Kidney (tissue), 14 donors: ENCODE data around the gene CCL25. TPM values are rescaled to one million over a fixed set of nuclear protein-coding genes. Genes with fewer than 3 reads are reported as not detected.

Experiments
- DNase-seq, 5 donors: peaks; one replicate each; pipeline ENCODE4 v3.0.0-alpha.2; 2013 to 2020
- FAIRE-seq: peaks from 2 replicates; lab custom pipeline; 2012; peaks lifted over from hg19 to GRCh38; lab: Jason Lieb, UNC
- H3K27ac ChIP-seq, 2 donors: one replicate each; pipeline ENCODE4 v1.7.0; 2013; ENCODE audit warnings: low read depth in 2 of 2, low read length in 2 of 2, inconsistent platforms in 1 of 2
- H3K27me3 ChIP-seq: one replicate; pipeline ENCODE4 v1.7.1; 2013; ENCODE audit warnings: low read length, inconsistent platforms; ENCODE audit not compliant: control insufficient read depth, insufficient read depth
- H3K36me3 ChIP-seq, 3 donors: one replicate each; pipeline versions ENCODE4 v1.7.0 to v1.7.1; 2013; ENCODE audit warnings: low read length in 3 of 3, control low read depth in 1 of 3, inconsistent platforms in 1 of 3; ENCODE audit not compliant: insufficient read depth in 3 of 3, control insufficient read depth in 2 of 3
- H3K4me1 ChIP-seq, 3 donors: one replicate each; pipeline versions ENCODE4 v1.7.0 to v1.7.1; 2013; ENCODE audit warnings: low read length in 3 of 3, inconsistent platforms in 1 of 3, low read depth in 1 of 3; ENCODE audit not compliant: control insufficient read depth in 2 of 3, insufficient read depth in 2 of 3
- H3K4me3 ChIP-seq, 3 donors: one replicate each; pipeline versions ENCODE4 v1.7.0 to v1.8.1; 2013; ENCODE audit warnings: low read length in 3 of 3, control low read depth in 1 of 3, inconsistent platforms in 1 of 3
- H3K9ac ChIP-seq, 3 donors: one replicate each; pipeline versions ENCODE4 v1.7.0 to v1.7.1; 2013; ENCODE audit warnings: low read length in 3 of 3, control low read depth in 1 of 3, inconsistent platforms in 1 of 3
- H3K9me3 ChIP-seq, 3 donors: one replicate each; pipeline versions ENCODE4 v1.7.0 to v1.7.1; 2013; ENCODE audit warnings: low read length in 3 of 3, control low read depth in 1 of 3, inconsistent platforms in 1 of 3; ENCODE audit not compliant: control insufficient read depth in 2 of 3, insufficient read depth in 1 of 3
- CTCF ChIP-seq: IDR thresholded peaks from 3 replicates; pipeline ENCODE4 v1.5.1; 2012; ENCODE audit warnings: mild to moderate bottlenecking, moderate library complexity, borderline replicate concordance; ENCODE audit not compliant: insufficient read depth; ENCODE audit errors: extremely low read depth
- intact Hi-C: fragments of 100-400 bp; cut with DNase I; formaldehyde crosslinking; loops from one replicate; pipeline ENCODE4 v1.11.1; 2022
- polyA plus RNA-seq: library from polyadenylated mRNA; stranded (reverse); fragments of 350-450 nt; fragmentation: Illumina TruSeq; extraction: RNeasy Lipid Tissue Mini Kit (QIAGEN cat#74804); gene quantifications from one replicate; pipeline ENCODE4 v1.2.3, GENCODE V29; 2014; ENCODE audit warnings: low read depth, low replicate concordance; ENCODE audit not compliant: insufficient read depth
- total RNA-seq: library from RNA; stranded (reverse); fragmentation: NEBNext Ultra II Directional; extraction: Animal tissue kit (Norgen Biotek cat#: 25700); gene quantifications from one replicate; pipeline ENCODE4 v1.2.1, GENCODE V29; 2021
- donor health status: control.
- donor health status: control.
- donor health status: control.
- donor health status: control.
- donor health status: control.
- donor health status: DM: yes; HTN: yes; CAD: no.
- donor health status: Normal renal cell carcinoma (clear cell type).

The CCL25 gene
- total and polyA plus RNA-seq, 2 donors from 2014 or later, result not detected

DNA sequence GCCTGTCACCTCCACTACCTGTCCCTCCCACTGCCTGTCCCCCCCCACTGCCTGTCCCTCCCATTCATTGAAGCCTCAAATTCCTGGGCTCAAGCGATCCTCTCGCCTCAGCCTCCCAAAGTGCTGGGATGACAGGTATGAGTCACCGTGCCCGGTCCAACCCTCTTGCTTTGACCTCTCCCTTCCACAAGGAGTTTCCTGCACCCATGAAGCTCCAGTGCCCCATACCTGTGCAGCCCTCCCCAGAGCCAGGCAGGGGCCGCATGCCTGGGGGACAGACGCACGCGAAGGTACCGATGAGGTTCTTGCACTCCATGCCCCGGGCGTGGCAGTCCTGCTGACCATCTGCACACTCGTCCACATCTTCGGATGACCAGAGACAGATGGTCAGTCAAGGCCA, 34.3 kb downstream of the CCL25 start:
- Histone ChIP-seq H3K9ac (no peak overlapping the region), H3K4me1 (no peaks in the 10 kb centered on the region), H3K27ac (no peak overlapping the region), H3K4me3 (no peak overlapping the region), H3K27me3 (no peaks in the 10 kb centered on the region), H3K36me3 (peaks cover 0 to 8% (median 0%) of the 10 kb centered on the region in 3 donors), H3K9me3 (no peaks in the 10 kb centered on the region)
- no peak for DNase-seq
- no peak for TF ChIP-seq CTCF
- intact Hi-C loops, result no loop called here
- no peak for FAIRE-seq

DNA sequence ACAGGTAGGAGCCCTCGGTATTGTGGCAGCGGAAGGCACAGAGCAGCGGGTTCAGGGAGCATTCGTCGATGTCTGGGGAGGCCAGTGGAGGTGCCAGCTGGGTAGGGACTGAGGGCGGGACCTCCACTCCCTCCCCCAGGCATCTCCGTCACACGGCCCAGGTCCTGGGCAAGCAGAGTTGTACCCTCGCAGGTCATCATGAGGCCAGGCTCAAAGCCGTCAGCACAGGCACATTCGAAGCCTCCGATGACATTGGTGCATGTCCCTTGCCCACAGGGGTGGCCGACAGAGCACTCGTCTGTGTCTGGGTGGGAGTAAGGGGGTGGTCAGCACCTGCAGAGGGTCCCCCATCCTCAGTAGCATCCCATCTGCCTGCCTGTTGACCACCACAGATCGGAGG, 35.3 kb downstream of the CCL25 start:
- Histone ChIP-seq H3K27me3 (no peaks in the 10 kb centered on the region), H3K4me3 (no peak overlapping the region), H3K4me1 (no peaks in the 10 kb centered on the region), H3K9ac (no peak overlapping the region), H3K27ac (no peak overlapping the region), H3K36me3 (peaks cover 0 to 8% (median 0%) of the 10 kb centered on the region in 3 donors), H3K9me3 (no peaks in the 10 kb centered on the region)
- no peak for DNase-seq
- TF ChIP-seq CTCF, result no peak
- no peak for FAIRE-seq
- intact Hi-C loops, result no loop called here

DNA sequence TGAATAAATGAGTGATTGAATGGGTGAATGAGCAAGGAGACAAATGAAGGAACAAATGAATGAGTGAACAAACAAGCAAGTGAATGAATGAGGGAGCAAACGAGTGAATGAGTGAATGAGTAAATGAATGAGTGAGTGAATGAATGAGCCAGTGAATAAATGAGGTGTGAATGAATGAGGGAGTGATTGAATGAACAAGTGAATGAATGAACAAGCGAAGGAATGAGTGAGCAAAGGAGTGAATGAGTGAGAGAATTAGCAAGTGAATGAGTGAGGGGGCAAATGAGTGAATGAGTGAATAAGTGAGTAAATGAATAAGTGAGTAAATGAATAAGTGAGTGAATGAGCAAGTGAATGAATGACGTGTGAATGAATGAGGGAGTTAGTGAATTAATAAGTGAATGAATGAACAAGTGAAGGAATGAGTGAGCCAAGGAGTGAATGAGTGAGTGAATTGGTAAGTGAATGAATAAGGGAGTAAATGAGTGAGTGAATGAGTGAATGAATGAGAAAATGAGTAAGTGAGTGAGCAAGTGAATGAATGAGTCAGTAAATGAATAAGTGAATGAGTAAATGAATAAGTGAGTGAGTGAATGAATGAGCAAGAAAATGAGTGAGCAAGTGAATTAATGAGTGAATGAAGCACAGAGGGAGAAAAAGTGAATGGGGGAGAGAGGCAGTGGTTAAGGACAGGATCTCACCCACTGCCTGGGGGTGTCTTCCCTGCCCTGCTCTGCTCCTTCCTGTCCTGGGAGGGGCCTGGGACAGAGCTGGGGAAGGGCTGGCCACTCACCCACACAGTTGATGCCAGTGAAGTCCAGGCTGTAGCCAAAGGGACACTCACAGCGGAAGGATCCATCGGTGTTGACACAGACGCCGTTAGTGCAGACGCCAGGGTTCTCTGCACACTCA, 36.4 kb downstream of the CCL25 start:
- no peak overlapping the region for H3K4me3 ChIP-seq
- no peak for DNase-seq
- no peak for FAIRE-seq
- H3K27ac ChIP-seq, result no peak overlapping the region
- TF ChIP-seq CTCF, result no peak
- H3K9ac ChIP-seq, result no peak overlapping the region
- H3K4me1 ChIP-seq, result no peaks in the 10 kb centered on the region
- peaks cover 0 to 3% (median 0%) of the 10 kb centered on the region in 3 donors for H3K9me3 ChIP-seq
- intact Hi-C loops, result no loop called here
- no peaks in the 10 kb centered on the region for H3K27me3 ChIP-seq
- H3K36me3 ChIP-seq, result peaks cover 0 to 8% (median 0%) of the 10 kb centered on the region in 3 donors
